ENCODE results near the gene C4orf50. TPM values are rescaled to one million over a fixed set of nuclear protein-coding genes. Genes with fewer than 3 reads are reported as not detected.

The C4orf50 gene
- total RNA-seq, 1 experiment from 2014 or later, result not detected

DNA sequence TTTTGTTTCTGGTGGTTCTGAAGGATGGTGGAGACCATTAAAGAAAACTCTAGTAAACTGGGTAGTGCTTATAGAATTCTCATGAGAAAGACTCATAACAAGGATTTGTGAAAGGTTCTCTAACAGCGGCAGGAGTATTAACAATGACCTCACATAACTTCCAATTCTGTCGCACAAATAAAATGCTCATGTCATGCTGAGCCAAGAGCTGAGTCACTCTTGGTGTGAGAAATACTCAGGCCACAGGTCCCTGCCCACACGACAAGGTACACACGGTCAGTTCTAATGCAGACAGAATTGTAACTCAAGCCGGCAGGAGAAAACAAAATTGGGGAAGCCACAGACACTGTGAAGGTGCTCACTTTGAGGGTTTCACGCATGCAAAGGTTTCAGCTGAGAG lies 34.4 kb upstream of the C4orf50 start:
- no peaks in the 10 kb centered on the region for H3K9me3 ChIP-seq (ENCODE audit: insufficient read depth, low read depth)
- no peaks in the 10 kb centered on the region for H3K79me2 ChIP-seq (ENCODE audit: low read depth)
- no peaks in the 10 kb centered on the region for H3K9me2 ChIP-seq (ENCODE audit: insufficient read depth)
- no peak overlapping the region for H3K27ac ChIP-seq
- intact Hi-C loops (cut with micrococcal nuclease; ENCODE audit: unreplicated experiment), result no loop called here
- no peaks in the 10 kb centered on the region for H3K36me3 ChIP-seq (ENCODE audit: low read depth)
- TF ChIP-seq EZH2 (IDR thresholded peaks at IDR 0.05; ENCODE audit: low read depth), result no peak
- no peak for TF ChIP-seq CTCF (conservative IDR thresholded peaks at IDR 0.05)
- H3F3A ChIP-seq (ENCODE audit: insufficient read depth, low read depth), result no peaks in the 10 kb centered on the region
- ChIA-PET CTCF (interaction anchor here (0.7 kb wide), 1 partner anchor 35 kb away, joined by 21 read pairs; no protein-coding TSS in a partner anchor), POLR2A (ENCODE audit: unreplicated experiment) (no interaction called here)
- H3K4me1 ChIP-seq (replicated peaks; ENCODE audit: insufficient read depth), result no peaks in the 10 kb centered on the region
- H3K4me2 ChIP-seq, result no peak overlapping the region
- H4K20me1 ChIP-seq (ENCODE audit: insufficient read depth), result no peaks in the 10 kb centered on the region
- H3K4me3 ChIP-seq, result no peak overlapping the region
- peaks cover 47% of the 10 kb centered on the region for H3K27me3 ChIP-seq (ENCODE audit: insufficient read depth, low read depth)
- DNase-seq, result peak in 1 of 2 experiments; percentile 28
- BruUV-seq (replicated peaks), result no TSS peak
- no peak overlapping the region for H2AFZ ChIP-seq

- Histone ChIP-seq H3K9me2 (ENCODE audit: insufficient read depth) (no peaks in the 10 kb centered on the region), H3F3A (ENCODE audit: insufficient read depth, low read depth) (no peaks in the 10 kb centered on the region), H3K27me3 (ENCODE audit: insufficient read depth, low read depth) (peaks cover 56% of the 10 kb centered on the region), H3K4me2 (no peak overlapping the region), H3K9me3 (ENCODE audit: insufficient read depth, low read depth) (no peaks in the 10 kb centered on the region), H3K27ac (no peak overlapping the region), H3K36me3 (ENCODE audit: low read depth) (no peaks in the 10 kb centered on the region), H2AFZ (no peak overlapping the region), H3K79me2 (ENCODE audit: low read depth) (no peaks in the 10 kb centered on the region), H4K20me1 (ENCODE audit: insufficient read depth) (no peaks in the 10 kb centered on the region), H3K4me3 (no peak overlapping the region), H3K4me1 (replicated peaks; ENCODE audit: insufficient read depth) (no peaks in the 10 kb centered on the region)
- intact Hi-C loops (cut with micrococcal nuclease; ENCODE audit: unreplicated experiment), result no loop called here
- BruUV-seq (replicated peaks), result no TSS peak
- TF ChIP-seq CTCF (conservative IDR thresholded peaks at IDR 0.05) (no peak), EZH2 (IDR thresholded peaks at IDR 0.05; ENCODE audit: low read depth) (no peak)
- ChIA-PET CTCF (no interaction called here), POLR2A (ENCODE audit: unreplicated experiment) (no interaction called here)
- DNase-seq, result no peak
Measured at GRCh38 chr4:6050551-6050950, 32.3 kb upstream of the C4orf50 start.

DNA sequence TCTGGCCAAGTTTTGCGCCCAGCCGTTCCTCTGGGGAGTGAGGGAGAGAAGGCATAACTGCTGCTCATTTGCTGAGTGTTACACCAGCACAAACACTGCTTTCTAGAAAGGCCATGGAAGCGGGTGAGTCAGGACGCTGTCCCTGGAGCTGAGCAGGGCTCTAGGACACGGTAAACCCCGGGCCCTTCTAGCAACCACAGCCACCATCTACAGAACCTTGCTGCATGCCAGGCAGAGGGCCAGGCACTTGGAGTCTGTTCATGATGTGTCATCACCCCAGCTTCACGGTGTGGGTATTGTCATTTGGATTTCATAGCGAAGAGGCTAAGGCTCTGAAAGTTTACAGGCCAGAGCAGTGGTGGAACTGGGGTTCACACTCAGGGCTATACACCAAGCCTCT lies 31.8 kb upstream of the C4orf50 start:
- Histone ChIP-seq H3K9me2 (ENCODE audit: insufficient read depth) (no peaks in the 10 kb centered on the region), H3K4me1 (replicated peaks; ENCODE audit: insufficient read depth) (no peaks in the 10 kb centered on the region), H3K36me3 (ENCODE audit: low read depth) (no peaks in the 10 kb centered on the region), H3F3A (ENCODE audit: insufficient read depth, low read depth) (no peaks in the 10 kb centered on the region), H4K20me1 (ENCODE audit: insufficient read depth) (no peaks in the 10 kb centered on the region), H3K4me2 (no peak overlapping the region), H2AFZ (no peak overlapping the region), H3K79me2 (ENCODE audit: low read depth) (no peaks in the 10 kb centered on the region), H3K27me3 (ENCODE audit: insufficient read depth, low read depth) (peaks cover 62% of the 10 kb centered on the region), H3K27ac (no peak overlapping the region), H3K9me3 (ENCODE audit: insufficient read depth, low read depth) (no peaks in the 10 kb centered on the region), H3K4me3 (no peak overlapping the region)
- ChIA-PET CTCF (no interaction called here), POLR2A (ENCODE audit: unreplicated experiment) (no interaction called here)
- no TSS peak for BruUV-seq (replicated peaks)
- intact Hi-C loops (cut with micrococcal nuclease; ENCODE audit: unreplicated experiment), result no loop called here
- no peak for TF ChIP-seq EZH2 (IDR thresholded peaks at IDR 0.05; ENCODE audit: low read depth)
- TF ChIP-seq CTCF (conservative IDR thresholded peaks at IDR 0.05), result no peak
- DNase-seq, result no peak

All from PC-9 (cell line).